ENCODE results near the gene MBTPS2.

DNA sequence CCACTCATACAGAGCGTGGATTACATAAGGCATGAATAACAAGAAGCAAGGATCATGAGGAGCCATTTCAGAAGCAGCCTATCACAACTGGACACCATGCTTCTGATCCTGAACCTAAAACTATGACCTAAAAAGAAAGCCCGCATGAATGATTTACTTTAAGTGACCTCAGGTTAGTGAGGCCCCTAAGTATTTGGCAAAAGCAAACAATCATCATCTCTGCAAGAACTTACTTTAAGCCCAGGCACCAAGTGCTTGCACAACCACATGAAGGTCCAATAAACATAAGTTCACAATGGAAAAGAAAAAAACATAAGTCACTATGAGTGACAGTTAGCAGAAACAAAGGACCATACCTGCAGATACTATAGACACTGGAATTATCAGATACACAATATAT, 7.9 kb upstream of the MBTPS2 start:
- TF ChIP-seq CTCF (IDR thresholded peaks at IDR 0.05) (no peak), POLR2A (IDR thresholded peaks at IDR 0.05) (no peak)
